Testis (tissue), 2 donors: ENCODE results near the gene PTX3.

Experiments used
- CTCF ChIP-seq, 3 experiments: fragments of 450-650 bp in 2 of 3; fragments of 200-600 bp in 1 of 3; sonication (generic) in 1 of 3; IDR thresholded peaks; one replicate each; pipeline ENCODE4 v1.5.1; 2016 to 2019; ENCODE audit warnings: antibody characterized with exemption in 3 of 3, mild to moderate bottlenecking in 2 of 3, moderate library complexity in 1 of 3
- POLR2A ChIP-seq: fragments of 450-650 bp; IDR thresholded peaks from one replicate; pipeline ENCODE4 v1.6.1; 2017; ENCODE audit warnings: antibody characterized with exemption, mild to moderate bottlenecking, moderate library complexity

DNA sequence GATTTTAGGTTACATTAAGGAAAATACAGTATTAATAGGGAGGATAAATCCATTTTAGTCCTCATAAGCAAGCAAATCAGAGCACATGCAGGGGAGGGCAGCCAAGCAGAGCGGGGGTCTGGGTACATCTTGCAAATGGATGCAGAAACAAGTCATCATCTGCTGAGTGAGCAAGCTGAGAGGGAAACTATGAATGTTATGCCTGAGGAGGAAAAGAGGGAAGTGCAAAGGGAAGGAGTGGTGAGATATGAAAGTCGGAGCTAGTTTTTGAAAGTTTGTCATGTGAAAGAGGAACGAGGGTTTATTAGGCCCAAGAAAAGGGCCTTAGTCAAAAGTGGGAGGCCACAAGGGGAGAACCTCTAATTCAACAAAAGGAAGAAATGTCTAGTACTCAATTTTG is 15.4 kb downstream of the PTX3 start:
- no peak for TF ChIP-seq CTCF (IDR thresholded peaks at IDR 0.05)
- no peak for TF ChIP-seq POLR2A
